K562 (cell line): Measurements from ENCODE around the gene ZNF668. TPM values are rescaled to one million over a fixed set of nuclear protein-coding genes. Genes with fewer than 3 reads are reported as not detected.

Experiments
- ATAC-seq: fragments of 200-7000 bp; cut with Tn5 transposase; 3 replicates; pipeline ENCODE4 v1.9.1; 2020; ENCODE audit warnings: moderate library complexity
- BruUV-seq: library from RNA; stranded (reverse); fragments of 400-500 nt; replicated peaks from 2 replicates; lab custom pipeline; 2021; lab: Mats Ljungman, UMichigan
- CTCF ChIA-PET: fragments of 300-600 bp; formaldehyde crosslinking; extraction: SDS; loops from one replicate; lab custom pipeline; 2021; ENCODE audit warnings: low intra/inter-chr PET ratio; lab: Yijun Ruan, JAX
- POLR2A ChIA-PET: fragments of 300-600, 350-650 bp; sonication (Branson Sonifier 250); formaldehyde crosslinking; extraction: SDS; loops from one replicate; lab custom pipeline; 2021; ENCODE audit warnings: antibody characterized with exemption, inconsistent platforms; lab: Yijun Ruan, JAX
- DNase-seq, 4 experiments: peaks; one replicate each; pipeline versions ENCODE4 v3.0.0 to v3.0.0-alpha.2; 2011 to 2018; ENCODE audit warnings: low spot score in 3 of 4, mixed read lengths in 3 of 4; ENCODE audit errors: extremely low read depth in 1 of 4
- FAIRE-seq: peaks from 2 replicates; lab custom pipeline; 2011; peaks lifted over from hg19 to GRCh38; lab: Jason Lieb, UNC
- H2AFZ ChIP-seq: 2 replicates; pipeline ENCODE4 v1.6.0; 2011; ENCODE audit warnings: low read depth, low read length, control low read depth, inconsistent platforms
- H3K27ac ChIP-seq: fragments of 200-600 bp; 3 replicates; pipeline ENCODE4 v1.8.0; 2011; ENCODE audit warnings: low read depth, mild to moderate bottlenecking, control low read depth, inconsistent platforms, low read length, moderate library complexity, mixed read lengths; ENCODE audit errors: extremely low read depth
- H3K27me3 ChIP-seq, 2 experiments: fragments of 300-600 bp in 1 of 2; 2 replicates in 1 of 2; 3 replicates in 1 of 2; pipeline versions ENCODE4 v1.6.0 to v1.8.0; 2011; ENCODE audit warnings: inconsistent platforms in 2 of 2, low read length in 2 of 2, mild to moderate bottlenecking in 1 of 2, mixed read lengths in 1 of 2, moderate library complexity in 1 of 2; ENCODE audit not compliant: control insufficient read depth in 2 of 2, insufficient read depth in 2 of 2
- H3K36me3 ChIP-seq: fragments of 300-600 bp; 3 replicates; pipeline ENCODE4 v1.8.0; 2011; ENCODE audit warnings: mild to moderate bottlenecking, low read length, inconsistent platforms; ENCODE audit not compliant: control insufficient read depth, insufficient read depth
- H3K4me1 ChIP-seq, 2 experiments: fragments of 200-600 bp in 1 of 2; replicated peaks in 1 of 2; 2 replicates in 1 of 2; 3 replicates in 1 of 2; pipeline versions ENCODE4 v1.5.1 to v1.8.0; 2011; ENCODE audit warnings: inconsistent platforms in 2 of 2, low read length in 2 of 2, mild to moderate bottlenecking in 1 of 2, mixed read lengths in 1 of 2, moderate library complexity in 1 of 2; ENCODE audit not compliant: control insufficient read depth in 2 of 2, insufficient read depth in 2 of 2
- H3K4me2 ChIP-seq: 2 replicates; pipeline ENCODE4 v1.6.1; 2011; ENCODE audit warnings: low read length, control low read depth, inconsistent platforms, mixed read lengths; ENCODE audit not compliant: insufficient read depth
- H3K4me3 ChIP-seq: fragments of 200-600 bp; sonication (generic), shearing (Covaris generic); 2 replicates; pipeline ENCODE4 v1.5.1; 2016; ENCODE audit warnings: control low read depth, inconsistent platforms
- H3K79me2 ChIP-seq: fragments of 200-600 bp; 3 replicates; pipeline ENCODE4 v1.8.0; 2011; ENCODE audit warnings: low read length, inconsistent platforms; ENCODE audit not compliant: control insufficient read depth, insufficient read depth
- H3K9ac ChIP-seq, 2 experiments: 2 replicates each; pipeline versions ENCODE4 v1.6.0 to v1.6.1; 2011; ENCODE audit warnings: low read depth in 2 of 2, low read length in 2 of 2, control low read depth in 1 of 2, inconsistent platforms in 1 of 2, mild to moderate bottlenecking in 1 of 2, mixed read lengths in 1 of 2; ENCODE audit not compliant: insufficient read depth in 1 of 2
- H3K9me1 ChIP-seq: one replicate; pipeline ENCODE4 v1.6.0; 2011; ENCODE audit warnings: inconsistent platforms, mild to moderate bottlenecking, low read length, moderate library complexity; ENCODE audit not compliant: control insufficient read depth, insufficient read depth
- H3K9me3 ChIP-seq: replicated peaks from 2 replicates; pipeline ENCODE4 v1.5.1; 2011; ENCODE audit warnings: low read depth, low read length, inconsistent platforms; ENCODE audit not compliant: control insufficient read depth, insufficient read depth
- H4K20me1 ChIP-seq: replicated peaks from 2 replicates; pipeline ENCODE4 v1.6.1; 2011; ENCODE audit warnings: low read length, inconsistent platforms, mixed read lengths; ENCODE audit not compliant: control insufficient read depth, insufficient read depth
- CBX8 ChIP-seq: fragments of 200-600 bp; sonication (generic); IDR thresholded peaks from 2 replicates; pipeline ENCODE4 v1.6.1; 2012; ENCODE audit warnings: borderline replicate concordance, mixed run types, low read depth, mild to moderate bottlenecking, moderate library complexity, mixed read lengths, low read length, control low read depth, inconsistent platforms; ENCODE audit not compliant: poor library complexity, severe bottlenecking; ENCODE audit errors: extremely low read depth
- ZNF311 ChIP-seq: fragments of 250-450 bp; sonication (Bioruptor Pico); IDR thresholded peaks from 2 replicates; pipeline ENCODE4 v1.4.0; 2020; ENCODE audit warnings: mild to moderate bottlenecking, moderate library complexity
- ZNF696 ChIP-seq: fragments of 250-450 bp; sonication (Bioruptor Pico); conservative IDR thresholded peaks from 2 replicates; pipeline ENCODE4 v1.4.0; 2020; ENCODE audit warnings: mild to moderate bottlenecking, moderate library complexity
- WGBS: fragments of 100-300 bp; shearing (Covaris generic); methylation state at CpG from one replicate; pipeline ENCODE4 v1.1.6; 2016; ENCODE audit warnings: low coverage, mixed read lengths; ENCODE audit not compliant: insufficient coverage; ENCODE audit errors: missing lambda C conversion rate; 5-methylcytosine and 5-hydroxymethylcytosine counted together
- in situ Hi-C: fragments of 300-500 bp; cut with MboI; formaldehyde crosslinking; loops from 4 replicates; pipeline ENCODE4 v1.15.0; 2018; ENCODE audit warnings: inconsistent platforms, mixed read lengths
- intact Hi-C: fragments of 100-400 bp; cut with micrococcal nuclease; formaldehyde crosslinking; loops from 2 replicates; pipeline ENCODE4 v1.14.2; 2022
- polyA plus RNA-seq, 8 experiments: library from polyadenylated mRNA; depleted of rRNA in 4 of 8; stranded (reverse) in 5 of 8; unstranded in 3 of 8; fragments of >200 nt; fragmentation: Nextera tagmentation in 2 of 8; fragmentation: Illumina TruSeq in 1 of 8; extraction: Ambion mirVana in 2 of 8; extraction: Trizol in 1 of 8; gene quantifications; 2 replicates each; pipeline versions ENCODE4 v1.2.1 to v1.2.3, GENCODE V29; 2011 to 2014; ENCODE audit warnings: inconsistent platforms in 1 of 8, missing spikeins in 1 of 8
- total RNA-seq, 7 experiments: library from RNA; depleted of rRNA in 6 of 7; stranded (reverse); fragments of >200 nt in 6 of 7; fragmentation: Illumina TruSeq in 2 of 7; extraction: Trizol in 2 of 7; gene quantifications; 2 replicates each; pipeline versions ENCODE4 v1.2.1 to v1.2.3, GENCODE V29; 2011 to 2021; ENCODE audit warnings: low replicate concordance in 1 of 7
- TF ChIP-seq, protein P1 (sequence below): fragments of 450-650 bp; IDR thresholded peaks from 2 replicates; pipeline ENCODE4 v1.6.1; 2016; ENCODE audit warnings: borderline replicate concordance
- TF ChIP-seq, protein P2 (sequence below): fragments of 250-450 bp; sonication (Bioruptor Pico); IDR thresholded peaks from 2 replicates; pipeline ENCODE4 v1.4.0; 2020; ENCODE audit warnings: mild to moderate bottlenecking, moderate library complexity, borderline replicate concordance

Gene ZNF668
- total and polyA plus RNA-seq, 9 of the 15 experiments (the other 6 are each of a cell fraction or from before 2014, with no cell fraction given) = 0.04 to 15.3 (median 3.8) TPM; not detected in 1

DNA sequence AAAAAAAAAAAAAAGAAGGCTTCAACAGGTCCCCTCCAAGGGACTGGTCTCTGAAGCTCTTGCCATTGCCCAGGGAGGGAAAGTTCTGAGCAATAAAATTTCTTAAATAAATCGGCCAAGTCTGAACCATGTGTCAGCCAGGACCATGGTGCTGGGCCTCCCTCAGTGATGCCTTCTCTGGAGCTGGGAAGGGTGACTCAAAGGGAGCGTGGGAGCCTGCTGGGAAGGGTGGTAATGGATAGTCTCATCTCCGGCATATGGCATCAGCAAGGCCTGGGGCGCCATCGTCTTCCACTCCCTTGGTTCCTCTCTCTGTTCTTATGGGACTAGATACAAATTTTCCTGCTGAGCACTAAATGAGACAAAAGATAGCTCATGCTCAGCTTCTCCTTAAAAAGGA lies 18.3 kb upstream of the ZNF668 start:
- no peak for FAIRE-seq

More for the DNA sequence above, 18.3 kb upstream of the ZNF668 start:
- H3K4me2 ChIP-seq = peak overlapping the region; percentile 83; the same call in 1 of the 2 replicates
- peaks cover 8% of the 10 kb centered on the region; the same call in 1 of the 2 replicates for H4K20me1 ChIP-seq
- H3K27me3 ChIP-seq = no peaks in the 10 kb centered on the region
- CTCF ChIA-PET = interaction anchor here (0.6 kb wide), 1 partner anchor 19 kb away, joined by 3 read pairs; no protein-coding TSS in a partner anchor
- no peak for DNase-seq
- H3K4me3 ChIP-seq = no peak overlapping the region
- ATAC-seq = no peak
- peaks cover 22% of the 10 kb centered on the region for H3K79me2 ChIP-seq
- H3K9ac ChIP-seq = peak overlapping the region in 1 of 2 experiments; percentile 66; a peak in 1 of 4 replicates
- peaks cover 33% of the 10 kb centered on the region; the same call in 2 of the 3 replicates for H3K36me3 ChIP-seq
- peaks cover 6% of the 10 kb centered on the region for H3K9me1 ChIP-seq
- intact Hi-C loops (loop anchor here (10.0 kb wide), 1 partner anchor 138 kb away; the partner anchor contains the start of gene SETD1A), in situ Hi-C loops (no loop called here)
- H3K9me3 ChIP-seq = 0 out of 2 replicates have a peak, but pooled peaks cover 4% of the 10 kb centered on the region
- H3K4me1 ChIP-seq = peaks cover 17 to 42% of the 10 kb centered on the region in 2 experiments; a peak in 4 of 5 replicates
- BruUV-seq = no TSS peak
- H2AFZ ChIP-seq = no peak overlapping the region
- no peak for TF ChIP-seq CBX8
- TF ChIP-seq, protein P1, sequence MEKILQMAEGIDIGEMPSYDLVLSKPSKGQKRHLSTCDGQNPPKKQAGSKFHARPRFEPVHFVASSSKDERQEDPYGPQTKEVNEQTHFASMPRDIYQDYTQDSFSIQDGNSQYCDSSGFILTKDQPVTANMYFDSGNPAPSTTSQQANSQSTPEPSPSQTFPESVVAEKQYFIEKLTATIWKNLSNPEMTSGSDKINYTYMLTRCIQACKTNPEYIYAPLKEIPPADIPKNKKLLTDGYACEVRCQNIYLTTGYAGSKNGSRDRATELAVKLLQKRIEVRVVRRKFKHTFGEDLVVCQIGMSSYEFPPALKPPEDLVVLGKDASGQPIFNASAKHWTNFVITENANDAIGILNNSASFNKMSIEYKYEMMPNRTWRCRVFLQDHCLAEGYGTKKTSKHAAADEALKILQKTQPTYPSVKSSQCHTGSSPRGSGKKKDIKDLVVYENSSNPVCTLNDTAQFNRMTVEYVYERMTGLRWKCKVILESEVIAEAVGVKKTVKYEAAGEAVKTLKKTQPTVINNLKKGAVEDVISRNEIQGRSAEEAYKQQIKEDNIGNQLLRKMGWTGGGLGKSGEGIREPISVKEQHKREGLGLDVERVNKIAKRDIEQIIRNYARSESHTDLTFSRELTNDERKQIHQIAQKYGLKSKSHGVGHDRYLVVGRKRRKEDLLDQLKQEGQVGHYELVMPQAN = no peak
- TF ChIP-seq ZNF311 = no peak
- TF ChIP-seq, protein P2, sequence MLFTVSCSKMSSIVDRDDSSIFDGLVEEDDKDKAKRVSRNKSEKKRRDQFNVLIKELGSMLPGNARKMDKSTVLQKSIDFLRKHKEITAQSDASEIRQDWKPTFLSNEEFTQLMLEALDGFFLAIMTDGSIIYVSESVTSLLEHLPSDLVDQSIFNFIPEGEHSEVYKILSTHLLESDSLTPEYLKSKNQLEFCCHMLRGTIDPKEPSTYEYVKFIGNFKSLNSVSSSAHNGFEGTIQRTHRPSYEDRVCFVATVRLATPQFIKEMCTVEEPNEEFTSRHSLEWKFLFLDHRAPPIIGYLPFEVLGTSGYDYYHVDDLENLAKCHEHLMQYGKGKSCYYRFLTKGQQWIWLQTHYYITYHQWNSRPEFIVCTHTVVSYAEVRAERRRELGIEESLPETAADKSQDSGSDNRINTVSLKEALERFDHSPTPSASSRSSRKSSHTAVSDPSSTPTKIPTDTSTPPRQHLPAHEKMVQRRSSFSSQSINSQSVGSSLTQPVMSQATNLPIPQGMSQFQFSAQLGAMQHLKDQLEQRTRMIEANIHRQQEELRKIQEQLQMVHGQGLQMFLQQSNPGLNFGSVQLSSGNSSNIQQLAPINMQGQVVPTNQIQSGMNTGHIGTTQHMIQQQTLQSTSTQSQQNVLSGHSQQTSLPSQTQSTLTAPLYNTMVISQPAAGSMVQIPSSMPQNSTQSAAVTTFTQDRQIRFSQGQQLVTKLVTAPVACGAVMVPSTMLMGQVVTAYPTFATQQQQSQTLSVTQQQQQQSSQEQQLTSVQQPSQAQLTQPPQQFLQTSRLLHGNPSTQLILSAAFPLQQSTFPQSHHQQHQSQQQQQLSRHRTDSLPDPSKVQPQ (CRISPR knock-in tag) = no peak
- no peak for TF ChIP-seq ZNF696 (CRISPR knock-in tag)
- POLR2A ChIA-PET = interaction anchor here (0.7 to 3.1 kb wide), 3 partner anchors 18 to 108 kb away, joined by 3 to 16 read pairs (median 4); partner anchors contain the start of genes HSD3B7, ZNF646 and ZNF668
- WGBS = 92% methylated on average over 5 of the region's 5 CpGs
- no peak overlapping the region for H3K27ac ChIP-seq
